ENCODE measurements around the gene C19orf81. TPM values are rescaled to one million over a fixed set of nuclear protein-coding genes. Genes with fewer than 3 reads are reported as not detected.

C19orf81 gene
- total and polyA plus RNA-seq, 9 of the 15 experiments (the other 6 are each of a cell fraction or from before 2014, with no cell fraction given), result 2.5 to 42.9 (median 33.0) TPM; not detected in 4

GRCh38 chr19:50646074-50646807 lies 3.0 kb upstream of the C19orf81 start (continued):
- TF ChIP-seq ZNF318 (IDR thresholded peaks at IDR 0.05; ENCODE audit: borderline replicate concordance in 1 of 2, low read depth in 1 of 2) (no peak), KHSRP (IDR thresholded peaks at IDR 0.05) (no peak), DPF2 (IDR thresholded peaks at IDR 0.05) (peak; percentile 76), EP300 (IDR thresholded peaks at IDR 0.05; ENCODE audit: low read length) (peak; percentile 15; the same call in 1 of the 2 replicates), NELFE (IDR thresholded peaks at IDR 0.05; ENCODE audit: insufficient read depth, insufficient read length) (no peak), FOXA3 (CRISPR knock-in tag; conservative IDR thresholded peaks at IDR 0.05 in 1 of 2, IDR thresholded peaks at IDR 0.05 in 1 of 2) (no peak), MAFK (IDR thresholded peaks at IDR 0.05; ENCODE audit: low read length) (0 out of 2 replicates have a peak, but pooled peaks have one; percentile 5)
- TF ChIP-seq, protein P1, sequence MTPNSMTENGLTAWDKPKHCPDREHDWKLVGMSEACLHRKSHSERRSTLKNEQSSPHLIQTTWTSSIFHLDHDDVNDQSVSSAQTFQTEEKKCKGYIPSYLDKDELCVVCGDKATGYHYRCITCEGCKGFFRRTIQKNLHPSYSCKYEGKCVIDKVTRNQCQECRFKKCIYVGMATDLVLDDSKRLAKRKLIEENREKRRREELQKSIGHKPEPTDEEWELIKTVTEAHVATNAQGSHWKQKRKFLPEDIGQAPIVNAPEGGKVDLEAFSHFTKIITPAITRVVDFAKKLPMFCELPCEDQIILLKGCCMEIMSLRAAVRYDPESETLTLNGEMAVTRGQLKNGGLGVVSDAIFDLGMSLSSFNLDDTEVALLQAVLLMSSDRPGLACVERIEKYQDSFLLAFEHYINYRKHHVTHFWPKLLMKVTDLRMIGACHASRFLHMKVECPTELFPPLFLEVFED (CRISPR knock-in tag; conservative IDR thresholded peaks at IDR 0.05), result peak; percentile 55; the same call in 1 of the 2 replicates
- TF ChIP-seq, protein P2, sequence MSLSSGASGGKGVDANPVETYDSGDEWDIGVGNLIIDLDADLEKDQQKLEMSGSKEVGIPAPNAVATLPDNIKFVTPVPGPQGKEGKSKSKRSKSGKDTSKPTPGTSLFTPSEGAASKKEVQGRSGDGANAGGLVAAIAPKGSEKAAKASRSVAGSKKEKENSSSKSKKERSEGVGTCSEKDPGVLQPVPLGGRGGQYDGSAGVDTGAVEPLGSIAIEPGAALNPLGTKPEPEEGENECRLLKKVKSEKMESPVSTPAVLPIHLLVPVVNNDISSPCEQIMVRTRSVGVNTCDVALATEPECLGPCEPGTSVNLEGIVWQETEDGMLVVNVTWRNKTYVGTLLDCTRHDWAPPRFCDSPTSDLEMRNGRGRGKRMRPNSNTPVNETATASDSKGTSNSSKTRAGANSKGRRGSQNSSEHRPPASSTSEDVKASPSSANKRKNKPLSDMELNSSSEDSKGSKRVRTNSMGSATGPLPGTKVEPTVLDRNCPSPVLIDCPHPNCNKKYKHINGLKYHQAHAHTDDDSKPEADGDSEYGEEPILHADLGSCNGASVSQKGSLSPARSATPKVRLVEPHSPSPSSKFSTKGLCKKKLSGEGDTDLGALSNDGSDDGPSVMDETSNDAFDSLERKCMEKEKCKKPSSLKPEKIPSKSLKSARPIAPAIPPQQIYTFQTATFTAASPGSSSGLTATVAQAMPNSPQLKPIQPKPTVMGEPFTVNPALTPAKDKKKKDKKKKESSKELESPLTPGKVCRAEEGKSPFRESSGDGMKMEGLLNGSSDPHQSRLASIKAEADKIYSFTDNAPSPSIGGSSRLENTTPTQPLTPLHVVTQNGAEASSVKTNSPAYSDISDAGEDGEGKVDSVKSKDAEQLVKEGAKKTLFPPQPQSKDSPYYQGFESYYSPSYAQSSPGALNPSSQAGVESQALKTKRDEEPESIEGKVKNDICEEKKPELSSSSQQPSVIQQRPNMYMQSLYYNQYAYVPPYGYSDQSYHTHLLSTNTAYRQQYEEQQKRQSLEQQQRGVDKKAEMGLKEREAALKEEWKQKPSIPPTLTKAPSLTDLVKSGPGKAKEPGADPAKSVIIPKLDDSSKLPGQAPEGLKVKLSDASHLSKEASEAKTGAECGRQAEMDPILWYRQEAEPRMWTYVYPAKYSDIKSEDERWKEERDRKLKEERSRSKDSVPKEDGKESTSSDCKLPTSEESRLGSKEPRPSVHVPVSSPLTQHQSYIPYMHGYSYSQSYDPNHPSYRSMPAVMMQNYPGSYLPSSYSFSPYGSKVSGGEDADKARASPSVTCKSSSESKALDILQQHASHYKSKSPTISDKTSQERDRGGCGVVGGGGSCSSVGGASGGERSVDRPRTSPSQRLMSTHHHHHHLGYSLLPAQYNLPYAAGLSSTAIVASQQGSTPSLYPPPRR (CRISPR knock-in tag; IDR thresholded peaks at IDR 0.05; ENCODE audit: borderline replicate concordance), result no peak
- TF ChIP-seq, protein P3, sequence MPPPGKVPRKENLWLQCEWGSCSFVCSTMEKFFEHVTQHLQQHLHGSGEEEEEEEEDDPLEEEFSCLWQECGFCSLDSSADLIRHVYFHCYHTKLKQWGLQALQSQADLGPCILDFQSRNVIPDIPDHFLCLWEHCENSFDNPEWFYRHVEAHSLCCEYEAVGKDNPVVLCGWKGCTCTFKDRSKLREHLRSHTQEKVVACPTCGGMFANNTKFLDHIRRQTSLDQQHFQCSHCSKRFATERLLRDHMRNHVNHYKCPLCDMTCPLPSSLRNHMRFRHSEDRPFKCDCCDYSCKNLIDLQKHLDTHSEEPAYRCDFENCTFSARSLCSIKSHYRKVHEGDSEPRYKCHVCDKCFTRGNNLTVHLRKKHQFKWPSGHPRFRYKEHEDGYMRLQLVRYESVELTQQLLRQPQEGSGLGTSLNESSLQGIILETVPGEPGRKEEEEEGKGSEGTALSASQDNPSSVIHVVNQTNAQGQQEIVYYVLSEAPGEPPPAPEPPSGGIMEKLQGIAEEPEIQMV (tag; conservative IDR thresholded peaks at IDR 0.05; ENCODE audit: low read depth), result no peak

Measured in K562 (cell line).